HCT116 (cell line): Measurements from ENCODE around the gene MXD3.

Experiments used
- EZH2phosphoT487 ChIP-seq: fragments of 200-600 bp; IDR thresholded peaks from 2 replicates; pipeline ENCODE4 v1.6.1; 2018; ENCODE audit warnings: antibody characterized with exemption, borderline replicate concordance
- POLR2A ChIP-seq: IDR thresholded peaks from 2 replicates; pipeline ENCODE4 v1.7.0; 2011; ENCODE audit warnings: borderline replicate concordance; ENCODE audit not compliant: insufficient read depth, insufficient read length; ENCODE audit errors: extremely low read depth
- POLR2AphosphoS5 ChIP-seq: IDR thresholded peaks from 2 replicates; pipeline ENCODE4 v1.6.1; 2011; ENCODE audit warnings: mild to moderate bottlenecking, low read depth, low read length, moderate library complexity
- RAD21 ChIP-seq: IDR thresholded peaks from 2 replicates; pipeline ENCODE4 v1.6.1; 2012; ENCODE audit warnings: low read depth, mild to moderate bottlenecking
- SIN3A ChIP-seq: IDR thresholded peaks from 2 replicates; pipeline ENCODE4 v1.6.1; 2012; ENCODE audit warnings: low read depth
- SP1 ChIP-seq: IDR thresholded peaks from 2 replicates; pipeline ENCODE4 v1.6.1; 2012; ENCODE audit warnings: low read depth
- TF ChIP-seq, protein P1 (sequence below), 3 experiments: fragments of 200-600 bp in 1 of 3; sonication (generic) in 1 of 3; IDR thresholded peaks in 2 of 3; conservative IDR thresholded peaks in 1 of 3; 2 replicates each; pipeline ENCODE4 v1.5.1; 2012 to 2017; ENCODE audit warnings: low read depth in 2 of 3, low read length in 2 of 3, antibody characterized with exemption in 1 of 3, borderline replicate concordance in 1 of 3, control low read depth in 1 of 3, mild to moderate bottlenecking in 1 of 3, mixed read lengths in 1 of 3, mixed run types in 1 of 3, moderate library complexity in 1 of 3; ENCODE audit not compliant: insufficient read depth in 1 of 3

DNA sequence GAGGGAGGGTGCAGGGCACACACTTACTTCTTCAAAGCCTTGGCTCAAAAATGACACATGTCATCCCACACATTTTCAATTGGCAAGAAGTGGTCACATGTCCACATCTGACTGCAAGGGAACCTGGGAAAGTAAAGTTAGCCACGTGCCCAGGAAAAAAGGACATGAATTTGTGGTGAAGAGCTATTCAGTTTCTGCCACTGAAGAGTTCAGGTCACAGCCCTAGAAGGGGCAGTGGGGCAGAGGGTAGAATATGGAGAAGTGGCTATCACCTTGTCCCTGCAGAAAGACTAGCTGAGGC is 44.1 kb upstream of the MXD3 start:
- TF ChIP-seq, protein P1, sequence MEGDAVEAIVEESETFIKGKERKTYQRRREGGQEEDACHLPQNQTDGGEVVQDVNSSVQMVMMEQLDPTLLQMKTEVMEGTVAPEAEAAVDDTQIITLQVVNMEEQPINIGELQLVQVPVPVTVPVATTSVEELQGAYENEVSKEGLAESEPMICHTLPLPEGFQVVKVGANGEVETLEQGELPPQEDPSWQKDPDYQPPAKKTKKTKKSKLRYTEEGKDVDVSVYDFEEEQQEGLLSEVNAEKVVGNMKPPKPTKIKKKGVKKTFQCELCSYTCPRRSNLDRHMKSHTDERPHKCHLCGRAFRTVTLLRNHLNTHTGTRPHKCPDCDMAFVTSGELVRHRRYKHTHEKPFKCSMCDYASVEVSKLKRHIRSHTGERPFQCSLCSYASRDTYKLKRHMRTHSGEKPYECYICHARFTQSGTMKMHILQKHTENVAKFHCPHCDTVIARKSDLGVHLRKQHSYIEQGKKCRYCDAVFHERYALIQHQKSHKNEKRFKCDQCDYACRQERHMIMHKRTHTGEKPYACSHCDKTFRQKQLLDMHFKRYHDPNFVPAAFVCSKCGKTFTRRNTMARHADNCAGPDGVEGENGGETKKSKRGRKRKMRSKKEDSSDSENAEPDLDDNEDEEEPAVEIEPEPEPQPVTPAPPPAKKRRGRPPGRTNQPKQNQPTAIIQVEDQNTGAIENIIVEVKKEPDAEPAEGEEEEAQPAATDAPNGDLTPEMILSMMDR (IDR thresholded peaks at IDR 0.05 in 2 of 3, conservative IDR thresholded peaks at IDR 0.05 in 1 of 3; ENCODE audit: borderline replicate concordance in 1 of 3, insufficient read depth in 1 of 3, low read depth in 2 of 3, low read length in 2 of 3) = no peak
- no peak for TF ChIP-seq POLR2A
- no peak for TF ChIP-seq EZH2phosphoT487
- no peak for TF ChIP-seq SP1
- no peak for TF ChIP-seq SIN3A
- TF ChIP-seq POLR2AphosphoS5 = no peak
- TF ChIP-seq RAD21 = no peak
